MCF 10A (cell line): ENCODE results near the gene EVA1A. TPM values are rescaled to one million over a fixed set of nuclear protein-coding genes. Genes with fewer than 3 reads are reported as not detected.
A peak's percentile ranks its signal among the peaks of the same experiment; 100 is the strongest.

Experiments used
- BruUV-seq: library from RNA; stranded (reverse); fragments of 400-500 nt; replicated peaks from 2 replicates; lab custom pipeline; 2021; lab: Mats Ljungman, UMichigan
- CTCF ChIA-PET: fragments of 300-600 bp; sonication (Branson Sonifier 250); formaldehyde crosslinking; extraction: SDS; loops from one replicate; lab custom pipeline; 2021; ENCODE audit warnings: antibody characterized with exemption, inconsistent platforms; lab: Yijun Ruan, JAX
- POLR2A ChIA-PET: fragments of 300-600, 350-650 bp; sonication (Branson Sonifier 250); formaldehyde crosslinking; extraction: SDS; loops from one replicate; lab custom pipeline; 2020; ENCODE audit warnings: antibody characterized with exemption, inconsistent platforms; lab: Yijun Ruan, JAX
- DNase-seq: peaks from one replicate; pipeline ENCODE4 v3.0.0-alpha.2; 2018; ENCODE audit not compliant: unreplicated experiment
- H3K27ac Mint-ChIP-seq: one replicate; pipeline ENCODE4 v1.8.0; 2022; ENCODE audit warnings: mild to moderate bottlenecking, low read depth, mixed read lengths; ENCODE audit not compliant: unreplicated experiment
- H3K27me3 Mint-ChIP-seq: one replicate; pipeline ENCODE4 v1.8.0; 2022; ENCODE audit warnings: mixed read lengths; ENCODE audit not compliant: insufficient read depth, unreplicated experiment
- H3K36me3 Mint-ChIP-seq: one replicate; pipeline ENCODE4 v1.8.0; 2022; ENCODE audit warnings: mild to moderate bottlenecking, moderate library complexity, mixed read lengths; ENCODE audit not compliant: insufficient read depth, unreplicated experiment
- H3K4me1 Mint-ChIP-seq: one replicate; pipeline ENCODE4 v1.8.0; 2022; ENCODE audit warnings: mixed read lengths; ENCODE audit not compliant: insufficient read depth, unreplicated experiment
- H3K4me3 Mint-ChIP-seq: one replicate; pipeline ENCODE4 v1.8.0; 2022; ENCODE audit warnings: mild to moderate bottlenecking, moderate library complexity, mixed read lengths; ENCODE audit not compliant: unreplicated experiment
- H3K9me3 Mint-ChIP-seq: one replicate; pipeline ENCODE4 v1.8.0; 2022; ENCODE audit warnings: mixed read lengths; ENCODE audit not compliant: unreplicated experiment
- intact Hi-C: fragments of 100-400 bp; cut with micrococcal nuclease; formaldehyde crosslinking; loops from 2 replicates; pipeline ENCODE4 v1.14.1; 2022
- total RNA-seq: library from RNA; stranded (reverse); gene quantifications from 2 replicates; pipeline ENCODE4 v1.2.3, GENCODE V29; 2022
- TF ChIP-seq, protein P1 (sequence below): fragments of 200-600 bp; IDR thresholded peaks from one replicate; pipeline ENCODE4 v1.8.0; 2022; ENCODE audit warnings: antibody characterized with exemption, mild to moderate bottlenecking; ENCODE audit not compliant: unreplicated experiment

Gene EVA1A
- total RNA-seq, 1 experiment from 2014 or later: 14.4 TPM

DNA sequence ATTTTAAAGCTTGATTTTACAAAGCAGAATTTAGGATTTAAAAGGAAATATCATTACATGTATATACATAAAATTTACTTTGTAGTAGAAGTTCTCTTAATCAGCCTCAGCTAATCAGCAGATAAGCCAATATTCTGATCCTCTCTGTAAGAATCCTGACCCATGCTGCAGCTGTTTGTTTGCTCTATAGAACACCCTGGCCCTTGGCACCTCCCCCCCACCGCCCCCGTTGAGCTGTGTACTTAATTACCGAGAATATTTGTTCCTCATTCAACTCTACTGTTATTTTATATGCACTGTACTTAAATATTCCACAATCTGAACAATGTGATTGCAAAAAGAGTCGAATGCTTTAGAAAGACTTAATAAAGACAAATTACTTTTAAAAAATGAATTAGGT, 98.0 kb downstream of the EVA1A start:
- no peak for DNase-seq
- Mint-ChIP-seq H3K36me3 (peaks cover 6% of the 10 kb centered on the region), H3K27me3 (peaks cover 37% of the 10 kb centered on the region), H3K4me1 (peaks cover 5% of the 10 kb centered on the region), H3K4me3 (no peak overlapping the region), H3K9me3 (no peaks in the 10 kb centered on the region), H3K27ac (no peak overlapping the region)
- TF ChIP-seq, protein P1, sequence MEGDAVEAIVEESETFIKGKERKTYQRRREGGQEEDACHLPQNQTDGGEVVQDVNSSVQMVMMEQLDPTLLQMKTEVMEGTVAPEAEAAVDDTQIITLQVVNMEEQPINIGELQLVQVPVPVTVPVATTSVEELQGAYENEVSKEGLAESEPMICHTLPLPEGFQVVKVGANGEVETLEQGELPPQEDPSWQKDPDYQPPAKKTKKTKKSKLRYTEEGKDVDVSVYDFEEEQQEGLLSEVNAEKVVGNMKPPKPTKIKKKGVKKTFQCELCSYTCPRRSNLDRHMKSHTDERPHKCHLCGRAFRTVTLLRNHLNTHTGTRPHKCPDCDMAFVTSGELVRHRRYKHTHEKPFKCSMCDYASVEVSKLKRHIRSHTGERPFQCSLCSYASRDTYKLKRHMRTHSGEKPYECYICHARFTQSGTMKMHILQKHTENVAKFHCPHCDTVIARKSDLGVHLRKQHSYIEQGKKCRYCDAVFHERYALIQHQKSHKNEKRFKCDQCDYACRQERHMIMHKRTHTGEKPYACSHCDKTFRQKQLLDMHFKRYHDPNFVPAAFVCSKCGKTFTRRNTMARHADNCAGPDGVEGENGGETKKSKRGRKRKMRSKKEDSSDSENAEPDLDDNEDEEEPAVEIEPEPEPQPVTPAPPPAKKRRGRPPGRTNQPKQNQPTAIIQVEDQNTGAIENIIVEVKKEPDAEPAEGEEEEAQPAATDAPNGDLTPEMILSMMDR: no peak
- CTCF ChIA-PET: interaction anchor here (0.6 to 11.7 kb wide), 12 partner anchors 64 to 1110 kb away, joined by 3 to 369 read pairs (median 27); partner anchors contain the start of gene EVA1A
- POLR2A ChIA-PET: interaction anchor here (0.9 to 2.0 kb wide), 2 partner anchors 146 to 166 kb away, joined by 3 to 6 read pairs; no protein-coding TSS in a partner anchor
- intact Hi-C loops: no loop called here
- no TSS peak for BruUV-seq

DNA sequence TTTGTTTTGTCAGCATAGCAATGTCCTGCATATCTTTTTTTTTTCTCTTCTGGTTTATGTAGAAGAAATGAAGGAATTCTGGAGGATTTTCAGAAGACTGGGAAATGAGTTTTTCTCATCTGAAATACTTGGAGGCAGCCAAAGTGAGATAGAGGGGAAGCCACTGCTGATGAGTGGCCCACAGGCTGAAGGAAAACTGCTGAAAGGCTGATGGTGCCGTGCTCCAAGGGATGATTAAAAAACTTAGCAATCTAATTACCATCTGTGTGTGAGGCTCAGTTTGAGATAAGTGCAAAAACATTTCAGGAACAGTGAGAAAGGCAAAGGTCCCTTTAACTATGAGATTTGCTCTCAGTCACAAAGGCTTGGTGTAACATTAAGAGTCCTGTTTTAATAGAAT, 98.5 kb downstream of the EVA1A start:
- CTCF ChIA-PET: interaction anchor here (0.5 to 11.7 kb wide), 14 partner anchors 16 to 1111 kb away, joined by 3 to 369 read pairs (median 27); partner anchors contain the start of gene EVA1A

DNA sequence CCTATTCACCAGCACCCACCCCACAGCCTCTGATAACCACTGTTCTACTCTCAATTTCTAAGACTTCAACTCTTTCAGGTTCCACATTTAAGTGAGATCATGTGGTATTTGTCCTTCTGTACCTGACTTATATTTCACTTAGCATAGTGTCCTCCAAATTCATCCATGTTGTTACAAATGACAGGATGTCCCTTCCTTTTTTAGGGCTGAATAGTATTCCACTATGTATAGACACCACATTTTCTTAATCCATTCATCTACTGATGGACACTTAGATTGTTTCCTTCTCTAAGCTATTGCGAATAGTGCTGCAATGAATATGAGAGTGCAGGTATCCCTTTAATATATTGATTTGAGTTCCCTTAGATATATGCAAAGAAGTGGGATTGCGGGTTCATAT, 100.1 kb downstream of the EVA1A start:
- DNase-seq: no peak
- Mint-ChIP-seq H3K27ac (no peak overlapping the region), H3K9me3 (no peaks in the 10 kb centered on the region), H3K4me1 (peaks cover 5% of the 10 kb centered on the region), H3K4me3 (no peak overlapping the region), H3K27me3 (peaks cover 37% of the 10 kb centered on the region), H3K36me3 (peaks cover 6% of the 10 kb centered on the region)
- intact Hi-C loops: no loop called here
- TF ChIP-seq, protein P1: no peak
- POLR2A ChIA-PET: interaction anchor here (0.7 to 1.3 kb wide), 3 partner anchors 142 to 430 kb away, joined by 3 to 4 read pairs (median 3); no protein-coding TSS in a partner anchor
- CTCF ChIA-PET: interaction anchor here (0.8 to 9.7 kb wide), 7 partner anchors 12 to 177 kb away, joined by 3 to 148 read pairs (median 51); no protein-coding TSS in a partner anchor
- BruUV-seq: no TSS peak

More for the DNA sequence above, 98.5 kb downstream of the EVA1A start:
- Mint-ChIP-seq H3K4me3 (no peak overlapping the region), H3K27ac (no peak overlapping the region), H3K36me3 (peaks cover 6% of the 10 kb centered on the region), H3K4me1 (peaks cover 5% of the 10 kb centered on the region), H3K9me3 (no peaks in the 10 kb centered on the region), H3K27me3 (peaks cover 37% of the 10 kb centered on the region)
- DNase-seq: no peak
- POLR2A ChIA-PET: interaction anchor here (0.9 kb wide), 1 partner anchor 166 kb away, joined by 3 read pairs; no protein-coding TSS in a partner anchor
- BruUV-seq: no TSS peak
- TF ChIP-seq, protein P1: no peak
- intact Hi-C loops: no loop called here

DNA sequence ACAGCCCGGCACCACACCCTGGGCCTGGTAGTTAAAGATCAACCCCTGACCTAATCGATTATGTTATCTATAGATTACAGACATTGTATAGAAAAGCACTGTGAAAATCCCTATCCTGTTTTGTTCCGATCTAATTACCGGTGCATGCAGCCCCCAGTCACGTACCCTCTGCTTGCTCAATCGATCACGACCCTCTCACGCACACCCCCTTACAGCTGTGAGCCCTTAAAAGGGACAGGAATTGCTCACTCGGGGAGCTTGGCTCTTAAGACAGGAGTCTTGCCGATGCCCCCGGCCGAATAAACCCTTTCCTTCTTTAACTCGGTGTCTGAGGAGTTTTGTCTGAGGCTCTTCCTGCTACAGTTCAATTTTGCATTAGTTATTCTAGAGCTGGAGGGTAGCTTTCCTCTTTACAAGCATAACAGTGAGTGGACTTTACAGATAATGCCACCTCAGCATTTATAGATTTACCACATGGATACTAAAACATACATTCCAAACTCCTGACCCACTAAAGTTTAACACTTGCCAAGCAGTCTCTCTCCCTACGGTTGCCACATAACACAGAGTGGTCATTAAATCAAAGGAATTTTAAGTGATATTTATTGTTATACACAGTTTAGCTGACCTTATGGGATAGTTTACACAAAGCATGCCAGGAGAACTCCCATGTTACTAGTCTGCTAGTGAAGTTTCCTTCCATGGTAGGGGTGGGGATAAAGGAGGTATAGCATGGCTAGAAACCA, 101.0 kb downstream of the EVA1A start:
- BruUV-seq: no TSS peak
- H3K27ac Mint-ChIP-seq: no peak overlapping the region
- peaks cover 4% of the 10 kb centered on the region for H3K4me1 Mint-ChIP-seq
- no peak overlapping the region for H3K4me3 Mint-ChIP-seq
- TF ChIP-seq, protein P1: no peak
- POLR2A ChIA-PET: interaction anchor here (1.3 kb wide), 1 partner anchor 143 kb away, joined by 4 read pairs; no protein-coding TSS in a partner anchor
- intact Hi-C loops: no loop called here
- H3K9me3 Mint-ChIP-seq: no peaks in the 10 kb centered on the region
- DNase-seq: peak; percentile 12
- H3K36me3 Mint-ChIP-seq: peaks cover 6% of the 10 kb centered on the region
- H3K27me3 Mint-ChIP-seq: peaks cover 37% of the 10 kb centered on the region
- CTCF ChIA-PET: interaction anchor here (0.6 to 4.5 kb wide), 4 partner anchors 30 to 168 kb away, joined by 3 to 51 read pairs (median 6); no protein-coding TSS in a partner anchor
